GM19239 (cell line): ENCODE data around the gene MSI2.

ENCODE experiments used
- DNase-seq: peaks from one replicate; pipeline ENCODE4 v3.0.0; 2011; ENCODE audit warnings: low spot score; ENCODE audit not compliant: insufficient read length
- FAIRE-seq: peaks from 2 replicates; lab custom pipeline; 2011; peaks lifted over from hg19 to GRCh38; lab: Jason Lieb, UNC

MSI2 gene

GRCh38 chr17:57595426-57595825, 339.1 kb downstream of the MSI2 start:
- FAIRE-seq, result no peak

GRCh38 chr17:57595947-57596695, 339.8 kb downstream of the MSI2 start:
- FAIRE-seq (no peak), DNase-seq (no peak)

More at GRCh38 chr17:57595426-57595825, 339.1 kb downstream of the MSI2 start:
- DNase-seq, result no peak

GRCh38 chr17:57597101-57597500, 340.8 kb downstream of the MSI2 start:
- FAIRE-seq (no peak), DNase-seq (no peak)

- no peak for DNase-seq
- peak; percentile 11 for FAIRE-seq
Observed at GRCh38 chr17:57597531-57598453, 341.5 kb downstream of the MSI2 start.

GRCh38 chr17:57599271-57600045, 343.1 kb downstream of the MSI2 start:
- no peak for DNase-seq
- FAIRE-seq, result no peak

GRCh38 chr17:57600074-57600473, 343.8 kb downstream of the MSI2 start:
- DNase-seq (no peak), FAIRE-seq (no peak)

- DNase-seq, result no peak
- FAIRE-seq, result no peak
Observed at GRCh38 chr17:57601143-57601735, 344.9 kb downstream of the MSI2 start.

- no peak for FAIRE-seq
- no peak for DNase-seq
Observed at GRCh38 chr17:57602896-57603295, 346.6 kb downstream of the MSI2 start.

- no peak for FAIRE-seq
- DNase-seq, result no peak
Observed at GRCh38 chr17:57603546-57603945, 347.2 kb downstream of the MSI2 start.

GRCh38 chr17:57603978-57604377, 347.7 kb downstream of the MSI2 start:
- no peak for DNase-seq
- FAIRE-seq, result peak; percentile 85

GRCh38 chr17:57604771-57605674, 348.7 kb downstream of the MSI2 start:
- DNase-seq (no peak), FAIRE-seq (peak; percentile 4)

GRCh38 chr17:57605675-57606105, 349.4 kb downstream of the MSI2 start:
- no peak for DNase-seq
- FAIRE-seq, result peak; percentile 91

- FAIRE-seq (peak; percentile 73), DNase-seq (no peak)
Observed at GRCh38 chr17:57606111-57606875, 350.0 kb downstream of the MSI2 start.

- FAIRE-seq (no peak), DNase-seq (no peak)
Observed at GRCh38 chr17:57607553-57608120, 351.3 kb downstream of the MSI2 start.

- FAIRE-seq (no peak), DNase-seq (no peak)
Observed at GRCh38 chr17:57608369-57609124, 352.2 kb downstream of the MSI2 start.

GRCh38 chr17:57609125-57609877, 353.0 kb downstream of the MSI2 start:
- DNase-seq (no peak), FAIRE-seq (no peak)

- DNase-seq (no peak), FAIRE-seq (no peak)
Observed at GRCh38 chr17:57609878-57610270, 353.6 kb downstream of the MSI2 start.
